Testis (tissue), 3 donors: ENCODE data around the gene IRGC. TPM values are rescaled to one million over a fixed set of nuclear protein-coding genes. Genes with fewer than 3 reads are reported as not detected.
"Not testable (repeated sequence)": the region's sequence is repeated elsewhere in the genome, so short reads cannot be mapped to it uniquely, and the experiment has no call there.

Experiments
- DNase-seq: peaks from one replicate; pipeline ENCODE4 v3.0.0-alpha.2; 2019
- H3K27ac ChIP-seq, 2 donors: fragments of 200-600 bp; sonication (generic); one replicate each; pipeline ENCODE4 v1.5.1; 2019
- H3K27me3 ChIP-seq: fragments of 200-600 bp; sonication (generic); one replicate; pipeline ENCODE4 v1.5.1; 2019
- H3K36me3 ChIP-seq: fragments of 200-600 bp; sonication (generic); one replicate; pipeline ENCODE4 v1.5.1; 2017; ENCODE audit warnings: low read depth; ENCODE audit errors: missing control alignments
- H3K4me1 ChIP-seq: fragments of 200-600 bp; sonication (generic); one replicate; pipeline ENCODE4 v1.5.1; 2019
- H3K4me3 ChIP-seq, 2 donors: fragments of 200-600 bp; sonication (generic); one replicate each; pipeline ENCODE4 v1.5.1; 2017 to 2019
- H3K9me3 ChIP-seq: fragments of 200-600 bp; sonication (generic); one replicate; pipeline ENCODE4 v1.5.1; 2017
- CTCF ChIP-seq, 3 experiments: fragments of 450-650 bp in 2 of 3; fragments of 200-600 bp in 1 of 3; sonication (generic) in 1 of 3; IDR thresholded peaks; one replicate each; pipeline ENCODE4 v1.5.1; 2016 to 2019; ENCODE audit warnings: antibody characterized with exemption in 3 of 3, mild to moderate bottlenecking in 2 of 3, moderate library complexity in 1 of 3
- POLR2A ChIP-seq: fragments of 450-650 bp; IDR thresholded peaks from one replicate; pipeline ENCODE4 v1.6.1; 2017; ENCODE audit warnings: antibody characterized with exemption, mild to moderate bottlenecking, moderate library complexity
- WGBS, 2 donors: methylation state at CpG; one replicate each; pipeline ENCODE4 v1.1.5; 2018; 5-methylcytosine and 5-hydroxymethylcytosine counted together
- intact Hi-C: fragments of 100-400 bp; cut with DNase I; formaldehyde crosslinking; loops from one replicate; pipeline ENCODE4 v1.15.1; 2023; ENCODE audit warnings: low total_unique reads
- polyA plus RNA-seq: library from polyadenylated mRNA; stranded (reverse); fragments of 350-450 nt; fragmentation: Illumina TruSeq; extraction: RNeasy Lipid Tissue Mini Kit (QIAGEN cat#74804); gene quantifications from one replicate; pipeline ENCODE4 v1.2.3, GENCODE V29; 2014; ENCODE audit warnings: low read depth, low replicate concordance; ENCODE audit not compliant: insufficient read depth
- total RNA-seq, 2 donors: library from RNA; depleted of rRNA; stranded (reverse); fragments of >200 nt; gene quantifications; one replicate each; pipeline ENCODE4 v1.2.3, GENCODE V29; 2016

Gene IRGC
- total and polyA plus RNA-seq, 3 donors from 2014 or later, result 97.4 to 218 (median 167) TPM

GRCh38 chr19:43675269-43675879 lies 40.5 kb upstream of the IRGC start:
- no peaks in the 10 kb centered on the region for H3K4me1 ChIP-seq
- no peak for TF ChIP-seq CTCF (IDR thresholded peaks at IDR 0.05)
- no peak for TF ChIP-seq POLR2A
- H3K4me3 ChIP-seq, result no peak overlapping the region
- 35 to 46% methylated on average over 8 of the region's 8 CpGs for WGBS, 2 donors
- intact Hi-C loops, result loop anchor here (10.0 kb wide), 1 partner anchor 89 kb away; no protein-coding TSS in a partner anchor
- H3K36me3 ChIP-seq, result no peaks in the 10 kb centered on the region
- DNase-seq, result no peak
- no peak overlapping the region for H3K27ac ChIP-seq
- no peaks in the 10 kb centered on the region for H3K27me3 ChIP-seq
- H3K9me3 ChIP-seq, result no peaks in the 10 kb centered on the region

- no peak overlapping the region for H3K27ac ChIP-seq
- no peaks in the 10 kb centered on the region for H3K4me1 ChIP-seq
- no peak for DNase-seq
- intact Hi-C loops, result loop anchor here (10.0 kb wide), 1 partner anchor 89 kb away; no protein-coding TSS in a partner anchor
- no peaks in the 10 kb centered on the region for H3K9me3 ChIP-seq
- no peak overlapping the region for H3K4me3 ChIP-seq
- no peaks in the 10 kb centered on the region for H3K36me3 ChIP-seq
- WGBS, 2 donors, result 83 to 87% methylated on average over 11 of the region's 11 CpGs
- no peaks in the 10 kb centered on the region for H3K27me3 ChIP-seq
- TF ChIP-seq POLR2A (no peak), CTCF (IDR thresholded peaks at IDR 0.05) (no peak)
Measured at GRCh38 chr19:43675906-43676305, 40.0 kb upstream of the IRGC start.

- DNase-seq, result no peak
- no peak for TF ChIP-seq CTCF (IDR thresholded peaks at IDR 0.05)
- TF ChIP-seq POLR2A, result no peak
- H3K4me1 ChIP-seq, result no peaks in the 10 kb centered on the region
- no peaks in the 10 kb centered on the region for H3K9me3 ChIP-seq
- no peaks in the 10 kb centered on the region for H3K27me3 ChIP-seq
- WGBS, 2 donors, result 90 to 93% methylated on average over 11 of the region's 11 CpGs
- H3K27ac ChIP-seq, result no peak overlapping the region
- no peak overlapping the region for H3K4me3 ChIP-seq
- intact Hi-C loops, result loop anchor here (10.0 kb wide), 1 partner anchor 86 kb away; no protein-coding TSS in a partner anchor
- no peaks in the 10 kb centered on the region for H3K36me3 ChIP-seq
Measured at GRCh38 chr19:43678512-43679261, 37.2 kb upstream of the IRGC start.

- Histone ChIP-seq H3K36me3 (no peaks in the 10 kb centered on the region), H3K4me3 (no peak overlapping the region), H3K27me3 (no peaks in the 10 kb centered on the region), H3K27ac (no peak overlapping the region), H3K9me3 (no peaks in the 10 kb centered on the region), H3K4me1 (no peaks in the 10 kb centered on the region)
- intact Hi-C loops, result no loop called here
- DNase-seq, result no peak
- TF ChIP-seq POLR2A (no peak), CTCF (IDR thresholded peaks at IDR 0.05) (no peak)
- 76 to 81% methylated on average over 5 of the region's 5 CpGs for WGBS, 2 donors
Measured at GRCh38 chr19:43681821-43682220, 34.1 kb upstream of the IRGC start.

GRCh38 chr19:43682269-43682668 lies 33.6 kb upstream of the IRGC start:
- H3K4me3 ChIP-seq, H3K9me3 ChIP-seq, H3K36me3 ChIP-seq, H3K27ac ChIP-seq, H3K27me3 ChIP-seq, H3K4me1 ChIP-seq, intact Hi-C loops, DNase-seq: not testable (repeated sequence)
- 93 to 94% methylated on average over 5 of the region's 5 CpGs for WGBS, 2 donors
